PFSK-1 (cell line): ENCODE measurements around the gene MAP2K5.

Source experiments
- POLR2AphosphoS5 ChIP-seq: IDR thresholded peaks from 2 replicates; pipeline ENCODE4 v1.6.1; 2012; ENCODE audit warnings: low read depth, mild to moderate bottlenecking, control low read depth, low read length, moderate library complexity
- REST ChIP-seq, 2 experiments: IDR thresholded peaks; 2 replicates each; pipeline versions ENCODE4 v1.6.1 to v1.8.0; 2011 to 2012; ENCODE audit warnings: low read depth in 2 of 2, low read length in 2 of 2, control low read depth in 1 of 2, inconsistent platforms in 1 of 2, mild to moderate bottlenecking in 1 of 2, moderate library complexity in 1 of 2; ENCODE audit not compliant: insufficient read depth in 1 of 2
- SIN3A ChIP-seq: IDR thresholded peaks from 2 replicates; pipeline ENCODE4 v1.6.1; 2012; ENCODE audit warnings: mild to moderate bottlenecking, low read length, moderate library complexity, borderline replicate concordance; ENCODE audit not compliant: insufficient read depth

GRCh38 chr15:67852418-67852817, 309.9 kb downstream of the MAP2K5 start:
- TF ChIP-seq POLR2AphosphoS5 (no peak), REST (IDR thresholded peaks at IDR 0.05; ENCODE audit: insufficient read depth in 1 of 2, low read depth in 2 of 2, low read length in 2 of 2) (no peak), SIN3A (no peak)
